A673 (cell line): ENCODE measurements around the gene MEAK7. TPM values are rescaled to one million over a fixed set of nuclear protein-coding genes. Genes with fewer than 3 reads are reported as not detected.
"Not testable (repeated sequence)": the region's sequence is repeated elsewhere in the genome, so short reads cannot be mapped to it uniquely, and the experiment has no call there.

Experiments
- BruUV-seq: library from RNA; stranded (reverse); fragments of 400-500 nt; replicated peaks from 2 replicates; lab custom pipeline; 2021; lab: Mats Ljungman, UMichigan
- CTCF ChIA-PET: fragments of 300-600 bp; sonication (Branson Sonifier 250); formaldehyde crosslinking; loops from one replicate; lab custom pipeline; 2022; ENCODE audit warnings: antibody characterized with exemption; lab: Charles Lee
- POLR2A ChIA-PET: fragments of 300-600 bp; sonication (Branson Sonifier 250); formaldehyde crosslinking; loops from one replicate; lab custom pipeline; 2022; ENCODE audit warnings: antibody characterized with exemption; ENCODE audit not compliant: low non-redundant PET; lab: Charles Lee
- DNase-seq: peaks from one replicate; pipeline ENCODE4 v3.0.0-alpha.2; 2015; ENCODE audit warnings: low spot score
- H3K27ac ChIP-seq: fragments of 200-600 bp; sonication (generic); 2 replicates; pipeline ENCODE4 v1.5.1; 2016; ENCODE audit warnings: mixed run types, low read depth, mild to moderate bottlenecking, mixed read lengths, antibody characterized with exemption, low read length; ENCODE audit not compliant: poor library complexity, severe bottlenecking
- H3K27me3 ChIP-seq: fragments of 200-600 bp; sonication (generic); replicated peaks from 2 replicates; pipeline ENCODE4 v1.6.1; 2017; ENCODE audit warnings: mixed run types, low read depth, mild to moderate bottlenecking, mixed read lengths, antibody characterized with exemption, low read length; ENCODE audit not compliant: insufficient read depth, poor library complexity
- H3K36me3 ChIP-seq: fragments of 200-600 bp; sonication (generic); 2 replicates; pipeline ENCODE4 v1.6.1; 2016; ENCODE audit warnings: mixed run types, mild to moderate bottlenecking, mixed read lengths, antibody characterized with exemption, low read length; ENCODE audit not compliant: insufficient read depth, poor library complexity, severe bottlenecking
- H3K4me1 ChIP-seq: fragments of 200-600 bp; sonication (generic); 2 replicates; pipeline ENCODE4 v1.6.1; 2017; ENCODE audit warnings: mixed run types, mild to moderate bottlenecking, mixed read lengths, antibody characterized with exemption, low read length; ENCODE audit not compliant: insufficient read depth, poor library complexity, severe bottlenecking
- H3K4me3 ChIP-seq: fragments of 200-600 bp; sonication (generic); 2 replicates; pipeline ENCODE4 v1.5.1; 2016; ENCODE audit warnings: low read depth, mixed run types, mild to moderate bottlenecking, mixed read lengths, low read length; ENCODE audit not compliant: poor library complexity, severe bottlenecking
- H3K9me3 ChIP-seq: fragments of 200-600 bp; sonication (generic); 2 replicates; pipeline ENCODE4 v1.6.1; 2016; ENCODE audit warnings: mixed run types, low read depth, mild to moderate bottlenecking, mixed read lengths, antibody characterized with exemption, low read length; ENCODE audit not compliant: poor library complexity, severe bottlenecking
- CTCF ChIP-seq: fragments of 300-800, 200-600 bp; sonication (generic); conservative IDR thresholded peaks from 2 replicates; pipeline ENCODE4 v1.5.1; 2017; ENCODE audit warnings: low read depth, mild to moderate bottlenecking, antibody characterized with exemption, low read length, moderate library complexity, mixed read lengths
- EZH2 ChIP-seq: fragments of 200-600 bp; sonication (generic); IDR thresholded peaks from 2 replicates; pipeline ENCODE4 v1.6.1; 2017; ENCODE audit warnings: borderline replicate concordance, low read depth, mild to moderate bottlenecking, mixed read lengths, antibody characterized with exemption, low read length; ENCODE audit not compliant: poor library complexity, severe bottlenecking
- intact Hi-C: fragments of 100-400 bp; cut with micrococcal nuclease; formaldehyde crosslinking; loops from one replicate; pipeline ENCODE4 v1.10.0; 2022; ENCODE audit not compliant: unreplicated experiment
- total RNA-seq: library from RNA; stranded (reverse); gene quantifications from 2 replicates; pipeline ENCODE4 v1.2.3, GENCODE V29; 2021

The MEAK7 gene
- total RNA-seq, 1 experiment from 2014 or later, result 11.6 TPM

- ChIA-PET CTCF (interaction anchor here (0.6 kb wide), 1 partner anchor 211 kb away, joined by 5 read pairs; no protein-coding TSS in a partner anchor), POLR2A (no interaction called here)
- intact Hi-C loops, result no loop called here
- no peak for TF ChIP-seq CTCF
- no peak for TF ChIP-seq EZH2
- H3K27me3 ChIP-seq, result no peaks in the 10 kb centered on the region
- no peaks in the 10 kb centered on the region for H3K4me1 ChIP-seq
- no peak overlapping the region for H3K4me3 ChIP-seq
- no peak overlapping the region for H3K27ac ChIP-seq
- DNase-seq, result no peak
- H3K9me3 ChIP-seq, result no peaks in the 10 kb centered on the region
- BruUV-seq, result no TSS peak
- H3K36me3 ChIP-seq, result no peaks in the 10 kb centered on the region
Measured at GRCh38 chr16:84527532-84528269, 23.2 kb upstream of the MEAK7 start.

- no peak for DNase-seq
- TF ChIP-seq EZH2, result no peak
- TF ChIP-seq CTCF, result no peak
- Histone ChIP-seq H3K36me3 (no peaks in the 10 kb centered on the region), H3K9me3 (no peaks in the 10 kb centered on the region), H3K4me1 (no peaks in the 10 kb centered on the region), H3K27me3 (no peaks in the 10 kb centered on the region), H3K4me3 (no peak overlapping the region), H3K27ac (no peak overlapping the region)
- POLR2A ChIA-PET, result no interaction called here
- CTCF ChIA-PET, result interaction anchor here (0.6 kb wide), 1 partner anchor 212 kb away, joined by 5 read pairs; no protein-coding TSS in a partner anchor
- intact Hi-C loops, result no loop called here
- no TSS peak for BruUV-seq
Measured at GRCh38 chr16:84526794-84527531, 22.5 kb upstream of the MEAK7 start.

DNA sequence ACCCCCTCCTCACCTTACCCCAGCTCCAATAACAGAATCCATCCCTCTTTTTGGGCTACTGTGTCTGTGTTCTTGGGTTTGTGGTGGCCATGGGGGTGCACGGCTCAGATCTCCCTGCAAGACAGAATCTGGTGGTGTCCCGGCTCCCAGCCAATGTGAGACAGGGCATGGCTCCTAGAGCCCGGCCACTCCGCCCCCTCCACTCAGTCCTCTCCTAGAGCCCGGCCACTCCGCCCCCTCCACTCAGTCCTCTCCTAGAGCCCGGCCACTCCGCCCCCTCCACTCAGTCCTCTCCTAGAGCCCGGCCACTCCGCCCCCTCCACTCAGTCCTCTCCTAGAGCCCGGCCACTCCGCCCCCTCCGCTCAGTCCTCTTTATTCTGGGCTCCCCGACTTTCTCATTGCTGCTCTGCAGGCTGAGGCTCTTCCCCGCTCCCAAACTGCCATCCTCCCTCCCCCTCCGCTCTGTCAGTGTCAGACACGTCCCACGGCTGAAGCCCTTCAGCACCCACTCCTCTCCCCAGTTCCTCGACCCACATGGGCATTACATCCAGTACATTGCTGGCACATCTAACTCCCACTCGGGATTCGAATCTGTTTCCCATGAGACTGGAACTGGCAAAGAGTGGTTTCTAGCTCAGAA, 20.6 kb upstream of the MEAK7 start:
- H3K27ac ChIP-seq, BruUV-seq, H3K36me3 ChIP-seq, CTCF ChIA-PET, H3K4me3 ChIP-seq, intact Hi-C loops, H3K9me3 ChIP-seq, H3K27me3 ChIP-seq, H3K4me1 ChIP-seq, DNase-seq: not testable (repeated sequence)
- POLR2A ChIA-PET, result interaction anchor here (0.8 kb wide), 1 partner anchor 76 kb away, joined by 3 read pairs; no protein-coding TSS in a partner anchor
